Amniotic epithelial cell (primary cell): Measurements from ENCODE around the gene DCAF11.

ENCODE experiments used
- DNase-seq: peaks from one replicate; pipeline ENCODE4 v3.0.0-alpha.2; 2010; ENCODE audit warnings: low read depth

Gene DCAF11

GRCh38 chr14:24160850-24161804, 46.5 kb downstream of the DCAF11 start, which contains the start of gene IRF9:
Gene IRF9, plus strand, starts transcription at chr14:24161265. Its CDS starts 880 bp downstream, at chr14:24162145.
- peak; percentile 90 for DNase-seq

GRCh38 chr14:24162093-24162492, 47.5 kb downstream of the DCAF11 start:
- DNase-seq: peak; percentile 92

GRCh38 chr14:24164518-24164991, 50.0 kb downstream of the DCAF11 start:
- no peak for DNase-seq

GRCh38 chr14:24165785-24166184, 51.2 kb downstream of the DCAF11 start:
- DNase-seq: no peak

- DNase-seq: no peak
These were observed 53.0 kb downstream of the DCAF11 start for GRCh38 chr14:24167469-24168114.

GRCh38 chr14:24171422-24172260, 57.1 kb downstream of the DCAF11 start, which contains the start of gene REC8:
Gene REC8, plus strand, starts transcription at chr14:24172080. Its CDS starts 473 bp downstream, at chr14:24172553.
- DNase-seq: peak; percentile 99

- DNase-seq: no peak
These were observed 57.8 kb downstream of the DCAF11 start for GRCh38 chr14:24172261-24172860.

GRCh38 chr14:24172871-24173281, 58.3 kb downstream of the DCAF11 start:
- no peak for DNase-seq
